ENCODE results near the gene LRRC1. TPM values are rescaled to one million over a fixed set of nuclear protein-coding genes. Genes with fewer than 3 reads are reported as not detected.

The LRRC1 gene
- total RNA-seq, 1 donor from 2014 or later = 36.2 TPM

DNA sequence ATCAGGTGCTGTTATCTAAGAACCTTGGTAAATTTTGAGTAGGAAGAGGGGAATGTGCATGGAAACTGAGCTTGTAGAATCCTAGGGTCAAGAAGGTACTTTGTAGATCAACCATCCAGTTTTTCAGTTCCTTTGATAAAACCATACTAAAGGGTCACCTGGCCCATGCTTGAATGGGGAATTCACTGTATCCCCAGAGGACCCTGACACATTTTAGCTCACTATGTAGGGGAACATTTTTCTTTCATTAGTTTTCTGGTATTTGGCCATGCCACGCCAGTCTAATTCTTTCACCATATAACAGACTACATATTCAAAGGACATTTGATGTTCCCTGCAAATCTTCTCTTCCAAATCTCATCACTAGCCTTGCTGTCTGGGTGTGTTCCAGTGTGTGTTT, 29.9 kb downstream of the LRRC1 start:
- H3K27ac Mint-ChIP-seq = no peak overlapping the region
- no peaks in the 10 kb centered on the region for H3K27me3 Mint-ChIP-seq
- peaks cover 4% of the 10 kb centered on the region for H3K9me3 Mint-ChIP-seq (ENCODE audit: low read depth)
- no peak overlapping the region for H3K4me3 Mint-ChIP-seq (ENCODE audit: low read depth)
- peaks cover 1% of the 10 kb centered on the region for H3K36me3 Mint-ChIP-seq (ENCODE audit: insufficient read depth)
- TF ChIP-seq CTCF (IDR thresholded peaks at IDR 0.05; ENCODE audit: unreplicated experiment) = no peak
- H3K4me1 Mint-ChIP-seq (ENCODE audit: low read depth) = peaks cover 18% of the 10 kb centered on the region
- DNase-seq (ENCODE audit: low spot score, unreplicated experiment) = no peak

DNA sequence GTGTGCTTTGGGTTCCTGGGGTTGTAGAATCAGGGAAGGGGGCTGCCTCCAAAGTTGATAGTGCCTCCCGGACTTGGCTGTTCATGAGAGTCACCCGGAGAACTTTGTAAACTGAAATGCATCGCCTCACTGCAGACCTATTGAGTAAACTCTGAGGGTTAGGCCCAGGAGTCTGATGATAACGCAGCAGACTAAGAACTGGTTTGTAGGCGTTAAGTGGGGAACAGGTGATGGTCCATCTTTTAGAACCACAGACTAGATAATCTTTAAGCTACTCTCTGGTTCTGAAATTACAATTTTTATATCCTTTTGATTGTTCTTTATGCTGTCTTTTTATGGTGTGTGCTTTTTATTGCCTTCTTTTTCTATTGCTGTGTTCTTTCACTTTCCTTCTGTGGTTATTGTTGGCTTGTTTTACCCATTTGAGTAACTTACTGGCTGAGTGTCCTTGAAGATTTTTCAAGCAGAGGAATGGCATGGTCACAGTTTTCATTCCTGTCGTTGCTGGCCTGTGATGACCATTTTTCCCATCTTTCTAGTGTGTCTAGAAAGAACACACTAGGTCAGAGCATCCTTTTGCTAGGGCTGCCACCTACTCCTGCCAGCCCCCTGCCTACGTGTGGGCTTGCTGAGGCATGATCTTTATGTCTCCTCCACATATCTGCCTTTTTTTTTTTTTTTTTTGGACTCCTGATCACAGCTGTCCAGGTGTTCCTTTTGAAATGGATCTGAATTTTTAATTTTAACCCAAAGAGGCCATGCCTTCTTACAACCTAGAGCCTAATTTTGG, 30.9 kb downstream of the LRRC1 start:
- TF ChIP-seq CTCF (IDR thresholded peaks at IDR 0.05; ENCODE audit: unreplicated experiment) = no peak
- H3K27me3 Mint-ChIP-seq = no peaks in the 10 kb centered on the region
- peaks cover 1% of the 10 kb centered on the region for H3K36me3 Mint-ChIP-seq (ENCODE audit: insufficient read depth)
- peaks cover 4% of the 10 kb centered on the region for H3K9me3 Mint-ChIP-seq (ENCODE audit: low read depth)
- H3K27ac Mint-ChIP-seq = no peak overlapping the region
- peaks cover 20% of the 10 kb centered on the region for H3K4me1 Mint-ChIP-seq (ENCODE audit: low read depth)
- no peak overlapping the region for H3K4me3 Mint-ChIP-seq (ENCODE audit: low read depth)
- no peak for DNase-seq (ENCODE audit: low spot score, unreplicated experiment)

DNA sequence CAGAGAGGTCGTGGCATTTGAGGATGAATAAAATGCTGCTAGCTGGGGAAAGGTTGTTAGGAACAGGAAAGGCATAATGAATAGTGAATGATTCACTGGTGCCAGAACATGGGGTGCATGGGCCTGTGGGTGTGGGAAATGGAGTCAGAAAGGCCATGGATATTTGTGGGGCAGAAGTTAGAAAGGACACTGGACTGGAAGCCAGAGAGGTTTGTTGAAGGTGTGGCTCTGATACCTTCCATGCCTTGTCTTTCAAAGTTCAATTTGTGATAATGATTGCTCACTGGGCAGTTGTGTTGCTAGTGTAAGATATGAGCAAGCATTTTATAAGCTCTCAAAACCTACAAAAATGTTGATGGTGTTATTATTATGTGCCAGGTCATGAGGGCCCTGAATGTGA, 32.7 kb downstream of the LRRC1 start:
- Mint-ChIP-seq H3K4me1 (ENCODE audit: low read depth) (peaks cover 26% of the 10 kb centered on the region), H3K36me3 (ENCODE audit: insufficient read depth) (peaks cover 1% of the 10 kb centered on the region)
- no peak for TF ChIP-seq CTCF (IDR thresholded peaks at IDR 0.05; ENCODE audit: unreplicated experiment)

GRCh38 chr6:53828215-53828614, 33.4 kb downstream of the LRRC1 start:
- Mint-ChIP-seq H3K27ac (no peak overlapping the region), H3K4me3 (ENCODE audit: low read depth) (no peak overlapping the region), H3K36me3 (ENCODE audit: insufficient read depth) (peaks cover 1% of the 10 kb centered on the region), H3K27me3 (no peaks in the 10 kb centered on the region), H3K9me3 (ENCODE audit: low read depth) (peaks cover 4% of the 10 kb centered on the region), H3K4me1 (ENCODE audit: low read depth) (peaks cover 26% of the 10 kb centered on the region)
- no peak for DNase-seq (ENCODE audit: low spot score, unreplicated experiment)
- TF ChIP-seq CTCF (IDR thresholded peaks at IDR 0.05; ENCODE audit: unreplicated experiment) = no peak

More for the DNA sequence above, 32.7 kb downstream of the LRRC1 start:
- H3K27me3 Mint-ChIP-seq = no peaks in the 10 kb centered on the region
- no peak overlapping the region for H3K4me3 Mint-ChIP-seq (ENCODE audit: low read depth)
- peaks cover 4% of the 10 kb centered on the region for H3K9me3 Mint-ChIP-seq (ENCODE audit: low read depth)
- H3K27ac Mint-ChIP-seq = peak overlapping the region; percentile 60
- DNase-seq (ENCODE audit: low spot score, unreplicated experiment) = no peak

- no peak for TF ChIP-seq CTCF (IDR thresholded peaks at IDR 0.05; ENCODE audit: unreplicated experiment)
- no peak overlapping the region for H3K4me3 Mint-ChIP-seq (ENCODE audit: low read depth)
Measured at GRCh38 chr6:53828966-53829697, 34.3 kb downstream of the LRRC1 start.

More at GRCh38 chr6:53828966-53829697, 34.3 kb downstream of the LRRC1 start:
- H3K36me3 Mint-ChIP-seq (ENCODE audit: insufficient read depth) = no peaks in the 10 kb centered on the region
- no peak for DNase-seq (ENCODE audit: low spot score, unreplicated experiment)
- no peak overlapping the region for H3K27ac Mint-ChIP-seq
- H3K27me3 Mint-ChIP-seq = no peaks in the 10 kb centered on the region
- peaks cover 29% of the 10 kb centered on the region for H3K4me1 Mint-ChIP-seq (ENCODE audit: low read depth)
- no peaks in the 10 kb centered on the region for H3K9me3 Mint-ChIP-seq (ENCODE audit: low read depth)

All from progenitor cell of endocrine pancreas (in vitro differentiated cells).